ENCODE results near the gene ZC2HC1B.

- TF ChIP-seq SIN3A (IDR thresholded peaks at IDR 0.05; ENCODE audit: low read depth): no peak
- TF ChIP-seq CTCF (IDR thresholded peaks at IDR 0.05 in 2 of 3, conservative IDR thresholded peaks at IDR 0.05 in 1 of 3; ENCODE audit: borderline replicate concordance in 1 of 3, insufficient read depth in 1 of 3, low read depth in 2 of 3, low read length in 2 of 3): no peak
- TF ChIP-seq ZNF274 (IDR thresholded peaks at IDR 0.05; ENCODE audit: low read depth, low read length): no peak
- no peak for TF ChIP-seq POLR2AphosphoS5 (IDR thresholded peaks at IDR 0.05; ENCODE audit: low read depth, low read length)
Observed at GRCh38 chr6:143839196-143839595, 25.1 kb upstream of the ZC2HC1B start.
